ENCODE data around the gene SLC9A1.
"Not testable (repeated sequence)": the region's sequence is repeated elsewhere in the genome, so short reads cannot be mapped to it uniquely, and the experiment has no call there.

The SLC9A1 gene

GRCh38 chr1:27154991-27155781 is at the start of gene SLC9A1:
TSS of gene SLC9A1 (minus strand) at chr1:27155125. CDS start at chr1:27154334, 791 bp downstream.
- FAIRE-seq, result no peak
- peak; percentile 96 for TF ChIP-seq POLR2A (IDR thresholded peaks at IDR 0.05; ENCODE audit: low read depth, low read length)
- DNase-seq (ENCODE audit: insufficient read length, low spot score), result peak; percentile 61

- no peak for DNase-seq (ENCODE audit: insufficient read length, low spot score)
- TF ChIP-seq POLR2A (IDR thresholded peaks at IDR 0.05; ENCODE audit: low read depth, low read length), result no peak
- FAIRE-seq, result no peak
Observed at GRCh38 chr1:27203946-27204345, 49.0 kb upstream of the SLC9A1 start.

GRCh38 chr1:27201295-27201694 is 46.4 kb upstream of the SLC9A1 start:
- DNase-seq (ENCODE audit: insufficient read length, low spot score) (no peak), FAIRE-seq (no peak)
- no peak for TF ChIP-seq POLR2A (IDR thresholded peaks at IDR 0.05; ENCODE audit: low read depth, low read length)

DNA sequence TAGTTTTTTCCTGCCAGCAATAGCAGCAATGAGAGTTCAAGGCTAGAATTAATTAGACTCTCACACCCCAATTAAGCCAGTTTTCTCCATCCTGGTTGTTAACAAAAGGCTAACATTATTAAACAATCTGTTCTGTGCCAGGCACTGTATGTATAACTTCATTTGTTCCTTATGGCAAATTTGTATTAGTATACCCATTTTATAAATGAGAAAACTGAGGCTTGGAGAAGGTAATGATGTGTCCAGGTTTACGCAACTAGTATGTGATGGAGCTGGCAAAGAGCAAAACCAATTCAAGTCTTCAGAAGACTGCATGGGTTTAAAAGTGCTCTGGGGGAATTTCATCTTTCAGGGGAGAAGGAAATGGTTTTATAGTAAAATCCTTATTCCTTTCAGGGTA is 38.3 kb upstream of the SLC9A1 start:
- TF ChIP-seq POLR2A (IDR thresholded peaks at IDR 0.05; ENCODE audit: low read depth, low read length), result no peak
- no peak for DNase-seq (ENCODE audit: insufficient read length, low spot score)
- no peak for FAIRE-seq

DNA sequence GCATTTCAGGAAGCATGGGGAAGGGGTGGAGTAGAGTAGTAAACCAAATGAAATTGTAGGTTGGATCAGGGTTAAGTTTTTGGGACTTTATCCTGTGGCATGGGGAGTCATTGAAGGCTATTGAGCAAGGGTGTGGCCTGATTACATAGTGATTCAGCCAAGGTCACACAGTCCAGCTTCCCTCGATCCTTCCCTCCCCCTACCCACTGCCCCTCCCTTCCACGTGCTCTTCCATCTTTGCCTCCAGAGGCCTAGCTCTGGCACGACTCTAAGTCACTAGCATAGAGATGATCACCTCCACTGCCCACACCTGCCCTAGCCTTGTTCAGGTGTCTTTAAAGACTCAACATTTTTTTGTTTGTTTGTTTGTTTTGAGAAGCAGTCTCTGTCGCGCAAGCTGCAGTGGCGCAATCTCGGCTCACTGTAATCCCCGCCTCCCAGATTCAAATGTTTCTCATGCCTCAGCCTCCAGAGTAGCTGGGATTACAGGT is 37.2 kb upstream of the SLC9A1 start:
- DNase-seq (ENCODE audit: insufficient read length, low spot score), result peak; percentile 26
- TF ChIP-seq POLR2A (IDR thresholded peaks at IDR 0.05; ENCODE audit: low read depth, low read length), result no peak
- peak; percentile 79 for FAIRE-seq

DNA sequence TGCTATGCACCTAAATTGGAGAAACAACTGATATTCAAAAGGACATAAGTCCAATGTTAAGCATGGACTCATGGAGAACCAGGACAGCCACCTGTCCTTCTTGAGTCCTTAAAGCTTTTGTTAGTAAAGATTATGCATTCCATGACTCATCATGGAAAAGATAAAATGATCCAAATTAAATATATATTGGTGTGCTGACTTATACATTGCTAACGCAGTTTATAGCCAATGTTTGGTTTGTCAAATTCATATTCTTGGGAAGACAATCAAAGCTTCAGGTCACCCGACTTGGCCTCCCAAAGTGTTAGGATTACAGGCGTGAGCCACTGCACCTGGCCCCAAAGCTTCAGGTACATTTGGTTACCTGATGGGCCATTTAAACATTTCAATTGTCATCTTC is 29.7 kb upstream of the SLC9A1 start:
- DNase-seq (ENCODE audit: insufficient read length, low spot score); FAIRE-seq: not testable (repeated sequence)

GRCh38 chr1:27179979-27180378 is 25.1 kb upstream of the SLC9A1 start:
- no peak for DNase-seq (ENCODE audit: insufficient read length, low spot score)
- no peak for TF ChIP-seq POLR2A (IDR thresholded peaks at IDR 0.05; ENCODE audit: low read depth, low read length)
- FAIRE-seq, result no peak

DNA sequence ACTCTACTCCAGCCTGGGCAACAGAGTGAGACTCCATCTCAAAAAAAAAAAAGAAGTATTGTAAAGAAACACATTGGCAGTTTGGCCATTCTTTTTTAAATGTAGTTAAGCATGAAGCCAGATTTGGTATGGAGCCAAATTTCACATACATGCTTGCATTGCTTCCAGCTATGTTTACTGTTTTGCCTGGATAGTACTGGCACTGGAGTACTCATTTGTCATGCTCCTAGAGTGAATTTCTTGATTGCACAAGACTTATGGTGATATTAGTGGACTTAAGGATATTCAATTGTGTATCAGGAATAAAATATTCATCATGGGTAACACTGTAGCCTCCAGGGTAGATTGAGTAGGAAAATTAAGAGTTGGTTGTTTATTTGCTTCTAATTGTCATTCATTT is 24.5 kb upstream of the SLC9A1 start:
- FAIRE-seq (no peak), DNase-seq (ENCODE audit: insufficient read length, low spot score) (no peak)
- no peak for TF ChIP-seq POLR2A (IDR thresholded peaks at IDR 0.05; ENCODE audit: low read depth, low read length)

DNA sequence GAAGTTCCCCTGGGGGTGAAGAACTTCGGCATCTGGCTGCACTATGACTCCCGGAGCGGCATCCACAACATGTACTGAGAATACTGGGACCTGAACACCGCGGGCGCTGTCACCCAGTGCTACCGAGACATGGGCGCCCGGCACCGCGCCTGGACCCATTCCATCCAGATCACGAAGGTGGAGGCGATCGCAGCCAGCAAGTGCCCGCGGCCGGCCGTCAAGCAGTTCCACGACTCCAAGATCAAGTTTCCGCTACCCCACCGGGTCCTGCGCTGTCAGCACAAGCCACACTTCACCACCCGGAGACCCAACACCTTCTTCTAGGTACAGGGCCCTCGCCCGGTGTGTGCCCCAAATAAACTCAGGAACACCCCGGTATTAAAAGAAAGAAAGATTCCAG is 22.0 kb upstream of the SLC9A1 start:
- FAIRE-seq, result no peak

DNA sequence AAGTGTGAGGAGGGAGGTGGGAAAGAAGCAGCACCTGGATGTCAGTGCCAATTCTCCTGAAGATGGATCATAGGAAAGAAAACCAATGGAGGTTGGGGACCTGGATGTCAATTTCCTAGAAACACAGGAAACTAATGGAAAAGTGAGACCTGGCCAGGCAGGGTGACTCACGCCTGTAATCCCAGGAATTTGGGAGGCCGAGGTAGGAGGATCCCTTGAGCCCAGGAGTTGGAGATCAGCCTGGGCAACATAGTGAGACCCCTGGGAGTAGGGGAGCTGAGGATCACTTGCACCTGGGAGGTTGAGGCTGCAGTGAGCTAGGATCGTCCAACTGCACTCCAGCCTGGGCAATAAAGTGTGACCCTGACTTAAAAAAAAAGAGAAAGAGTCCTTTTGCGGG is 21.4 kb upstream of the SLC9A1 start:
- TF ChIP-seq POLR2A (IDR thresholded peaks at IDR 0.05; ENCODE audit: low read depth, low read length), result no peak

More for the DNA sequence above, 22.0 kb upstream of the SLC9A1 start:
- DNase-seq (ENCODE audit: insufficient read length, low spot score), result no peak
- no peak for TF ChIP-seq POLR2A (IDR thresholded peaks at IDR 0.05; ENCODE audit: low read depth, low read length)

GRCh38 chr1:27172992-27173391 is 18.1 kb upstream of the SLC9A1 start:
- DNase-seq (ENCODE audit: insufficient read length, low spot score); FAIRE-seq: not testable (repeated sequence)

More for the DNA sequence above, 21.4 kb upstream of the SLC9A1 start:
- DNase-seq (ENCODE audit: insufficient read length, low spot score) (no peak), FAIRE-seq (no peak)

DNA sequence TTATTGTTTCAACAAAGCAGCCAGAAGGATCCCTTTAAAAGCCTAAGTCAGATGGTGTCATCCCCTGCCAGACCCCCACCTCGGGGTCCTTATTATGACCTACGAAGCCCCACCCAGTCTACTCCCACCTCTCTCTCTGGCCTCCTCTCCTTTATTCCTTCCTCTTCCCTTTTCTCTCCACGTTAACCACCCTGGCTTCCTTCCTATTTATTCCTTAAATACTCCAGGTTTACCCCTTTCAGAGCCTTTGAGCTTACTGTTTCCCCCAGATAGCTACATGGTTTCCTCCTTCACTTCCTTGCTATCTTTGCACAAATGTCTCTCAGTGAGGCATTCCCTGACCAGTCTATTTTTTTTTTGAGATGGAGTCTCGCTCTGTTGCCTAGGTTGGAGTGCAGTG is 12.0 kb upstream of the SLC9A1 start:
- FAIRE-seq (no peak), DNase-seq (ENCODE audit: insufficient read length, low spot score) (no peak)
- no peak for TF ChIP-seq POLR2A (IDR thresholded peaks at IDR 0.05; ENCODE audit: low read depth, low read length)

GRCh38 chr1:27166351-27166802 is 11.5 kb upstream of the SLC9A1 start:
- FAIRE-seq (no peak), DNase-seq (ENCODE audit: insufficient read length, low spot score) (no peak)
- no peak for TF ChIP-seq POLR2A (IDR thresholded peaks at IDR 0.05; ENCODE audit: low read depth, low read length)

- FAIRE-seq (no peak), DNase-seq (ENCODE audit: insufficient read length, low spot score) (no peak)
- TF ChIP-seq POLR2A (IDR thresholded peaks at IDR 0.05; ENCODE audit: low read depth, low read length), result no peak
Observed at GRCh38 chr1:27163093-27163492, 8.2 kb upstream of the SLC9A1 start.

- no peak for DNase-seq (ENCODE audit: insufficient read length, low spot score)
- no peak for FAIRE-seq
- no peak for TF ChIP-seq POLR2A (IDR thresholded peaks at IDR 0.05; ENCODE audit: low read depth, low read length)
Observed at GRCh38 chr1:27162090-27162489, 7.2 kb upstream of the SLC9A1 start.

Data from H54 (cell line).